Transverse colon (tissue), 4 donors: ENCODE data around the gene ENTPD3. TPM values are rescaled to one million over a fixed set of nuclear protein-coding genes. Genes with fewer than 3 reads are reported as not detected.

Source experiments
- DNase-seq: peaks from one replicate; pipeline ENCODE4 v3.0.0-alpha.2; 2019
- H3K27ac ChIP-seq, 4 donors: fragments of 200-600 bp; sonication (generic); 2 replicates each; pipeline ENCODE4 v1.5.1; 2016 to 2018; ENCODE audit warnings: inconsistent platforms in 4 of 4
- H3K27me3 ChIP-seq: fragments of 200-600 bp; sonication (generic); 2 replicates; pipeline ENCODE4 v1.5.1; 2017; ENCODE audit warnings: inconsistent platforms
- H3K36me3 ChIP-seq, 4 donors: fragments of 200-600 bp; sonication (generic); 2 replicates each; pipeline ENCODE4 v1.5.1; 2017 to 2019; ENCODE audit warnings: inconsistent platforms in 4 of 4
- H3K4me1 ChIP-seq, 4 donors: fragments of 200-600 bp; sonication (generic); 2 replicates each; pipeline ENCODE4 v1.5.1; 2017 to 2020; ENCODE audit warnings: inconsistent platforms in 4 of 4
- H3K4me3 ChIP-seq, 4 donors: fragments of 200-600 bp; sonication (generic); 1 replicate in 1 of 4; 2 replicates in 3 of 4; pipeline versions ENCODE4 v1.5.1 to v1.6.1; 2017 to 2019; ENCODE audit warnings: inconsistent platforms in 4 of 4
- H3K9me3 ChIP-seq, 2 donors: fragments of 200-600 bp; sonication (generic); 2 replicates each; pipeline ENCODE4 v1.5.1; 2017 to 2019; ENCODE audit warnings: inconsistent platforms in 2 of 2
- EP300 ChIP-seq: sonication (generic); formaldehyde crosslinking; IDR thresholded peaks from one replicate; pipeline ENCODE4 v1.6.1; 2017; ENCODE audit warnings: antibody characterized with exemption, low read depth
- POLR2A ChIP-seq: fragments of 450-650 bp; IDR thresholded peaks from one replicate; pipeline ENCODE4 v1.6.1; 2016; ENCODE audit warnings: antibody characterized with exemption, mild to moderate bottlenecking, moderate library complexity
- POLR2AphosphoS5 ChIP-seq, 3 donors: sonication (generic); formaldehyde crosslinking; IDR thresholded peaks; one replicate each; pipeline ENCODE4 v1.6.1; 2016; ENCODE audit warnings: antibody characterized with exemption in 3 of 3
- WGBS, 2 donors: methylation state at CpG; one replicate each; pipeline ENCODE4 v1.1.5; 2018; ENCODE audit warnings: low coverage in 1 of 2; 5-methylcytosine and 5-hydroxymethylcytosine counted together
- in situ Hi-C, 4 donors: fragments of 200-750 bp; cut with MboI; loops; one replicate each; pipeline versions ENCODE4 v1.15.0 to v1.15.1; 2017; ENCODE audit warnings: low sequenced_read_pairs in 3 of 4, low pct_ligation_motif_present in 1 of 4, low pct_unique_long_range_greater_than_20kb in 1 of 4
- intact Hi-C: fragments of 100-400 bp; cut with DNase I; formaldehyde crosslinking; loops from one replicate; pipeline ENCODE4 v1.15.1; 2023; ENCODE audit warnings: low total_unique reads
- total RNA-seq, 4 donors: library from RNA; depleted of rRNA; stranded (reverse); fragments of >200 nt; gene quantifications; one replicate each; pipeline ENCODE4 v1.1.0, GENCODE V29; 2016
- TF ChIP-seq, protein P1 (sequence below), 5 experiments: fragments of 200-600 bp in 3 of 5; fragments of 450-650 bp in 2 of 5; sonication (generic) in 3 of 5; IDR thresholded peaks; 1 replicate in 2 of 5; 2 replicates in 3 of 5; pipeline ENCODE4 v1.5.1; 2016 to 2017; ENCODE audit warnings: antibody characterized with exemption in 5 of 5, inconsistent platforms in 3 of 5, mild to moderate bottlenecking in 2 of 5, moderate library complexity in 1 of 5

The ENTPD3 gene
- total RNA-seq, 4 donors from 2014 or later = 0.37 to 7.2 (median 2.0) TPM

DNA sequence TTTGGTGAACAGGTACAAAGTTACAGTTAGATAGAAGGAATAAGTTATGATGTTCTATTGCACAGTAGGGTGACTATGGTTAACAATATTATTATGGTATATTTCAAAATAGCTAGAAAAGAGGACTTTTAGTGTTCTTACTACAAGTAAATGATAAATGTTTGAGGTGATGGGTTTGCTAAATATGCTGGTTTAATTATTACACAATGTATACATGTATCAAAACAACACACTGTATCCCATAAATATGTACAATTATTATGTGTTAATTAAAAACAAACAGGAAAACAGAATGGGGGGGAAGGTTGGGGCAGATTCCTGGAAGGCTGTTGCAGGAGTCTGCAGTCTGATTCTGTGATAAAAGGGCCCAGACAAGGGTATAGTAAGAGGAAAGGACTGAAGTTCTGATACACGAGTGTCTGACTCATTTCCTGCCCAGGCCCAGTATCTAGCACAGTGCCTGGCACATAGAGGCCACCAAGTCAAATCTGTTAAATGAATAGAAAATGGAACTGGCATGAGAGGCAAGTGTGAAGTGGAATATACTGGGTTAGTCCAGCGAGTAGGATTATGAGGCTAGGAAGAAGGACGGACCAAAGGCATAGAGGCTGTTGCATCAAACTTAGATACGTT, 7.2 kb upstream of the ENTPD3 start:
- no peaks in the 10 kb centered on the region for H3K9me3 ChIP-seq
- H3K36me3 ChIP-seq = no peaks in the 10 kb centered on the region
- no peaks in the 10 kb centered on the region for H3K27me3 ChIP-seq
- intact Hi-C loops = no loop called here
- WGBS, 2 donors = 50 to 73% methylated on average over 1 to 4 of the region's 4 CpGs
- in situ Hi-C loops = no loop called here
- DNase-seq = no peak
- no peak overlapping the region for H3K27ac ChIP-seq
- H3K4me1 ChIP-seq = no peaks in the 10 kb centered on the region
- no peak for TF ChIP-seq POLR2A
- no peak for TF ChIP-seq EP300
- TF ChIP-seq POLR2AphosphoS5 (IDR thresholded peaks at IDR 0.05) = no peak
- TF ChIP-seq, protein P1, sequence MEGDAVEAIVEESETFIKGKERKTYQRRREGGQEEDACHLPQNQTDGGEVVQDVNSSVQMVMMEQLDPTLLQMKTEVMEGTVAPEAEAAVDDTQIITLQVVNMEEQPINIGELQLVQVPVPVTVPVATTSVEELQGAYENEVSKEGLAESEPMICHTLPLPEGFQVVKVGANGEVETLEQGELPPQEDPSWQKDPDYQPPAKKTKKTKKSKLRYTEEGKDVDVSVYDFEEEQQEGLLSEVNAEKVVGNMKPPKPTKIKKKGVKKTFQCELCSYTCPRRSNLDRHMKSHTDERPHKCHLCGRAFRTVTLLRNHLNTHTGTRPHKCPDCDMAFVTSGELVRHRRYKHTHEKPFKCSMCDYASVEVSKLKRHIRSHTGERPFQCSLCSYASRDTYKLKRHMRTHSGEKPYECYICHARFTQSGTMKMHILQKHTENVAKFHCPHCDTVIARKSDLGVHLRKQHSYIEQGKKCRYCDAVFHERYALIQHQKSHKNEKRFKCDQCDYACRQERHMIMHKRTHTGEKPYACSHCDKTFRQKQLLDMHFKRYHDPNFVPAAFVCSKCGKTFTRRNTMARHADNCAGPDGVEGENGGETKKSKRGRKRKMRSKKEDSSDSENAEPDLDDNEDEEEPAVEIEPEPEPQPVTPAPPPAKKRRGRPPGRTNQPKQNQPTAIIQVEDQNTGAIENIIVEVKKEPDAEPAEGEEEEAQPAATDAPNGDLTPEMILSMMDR (IDR thresholded peaks at IDR 0.05) = no peak
- no peak overlapping the region for H3K4me3 ChIP-seq

DNA sequence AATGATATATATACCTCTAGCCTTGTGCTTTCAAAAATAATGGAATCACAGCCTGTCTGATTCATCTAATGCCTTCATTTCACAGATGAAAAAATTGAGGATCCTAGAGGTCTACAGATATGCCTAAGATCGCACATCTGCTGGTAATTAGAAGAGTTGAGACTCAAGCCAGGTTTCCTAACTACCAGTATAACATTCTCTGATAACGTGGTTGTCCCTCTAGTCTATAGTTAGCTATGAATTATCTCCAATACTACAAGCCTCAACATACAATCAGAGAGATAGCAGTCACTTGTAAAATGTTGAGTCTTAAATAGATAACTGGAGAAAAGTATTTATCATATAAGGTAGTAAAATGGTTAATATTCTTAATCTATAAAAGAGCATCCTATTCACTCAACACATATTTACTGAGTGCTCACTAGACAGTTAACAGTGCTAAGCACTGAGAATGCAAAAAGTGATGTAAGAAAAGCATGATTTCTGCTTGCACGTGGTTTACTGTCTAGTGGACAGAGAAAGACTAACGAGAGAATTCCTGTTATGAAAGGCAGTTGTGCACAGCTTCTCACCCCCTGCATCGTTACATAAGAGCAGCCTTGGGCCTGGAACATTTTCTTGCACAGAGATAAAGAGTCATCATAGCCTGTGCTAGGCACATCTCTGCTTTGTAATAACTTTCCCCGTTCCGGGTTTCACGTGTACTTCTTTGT, 4.9 kb upstream of the ENTPD3 start:
- WGBS, 2 donors = 43 to 75% methylated on average over 1 to 8 of the region's 8 CpGs
- H3K4me3 ChIP-seq = no peak overlapping the region
- no peaks in the 10 kb centered on the region for H3K9me3 ChIP-seq
- peaks cover 3% of the 10 kb centered on the region for H3K27me3 ChIP-seq
- H3K4me1 ChIP-seq = peaks cover 0 to 3% (median 1%) of the 10 kb centered on the region in 4 donors
- no peak for DNase-seq
- intact Hi-C loops = no loop called here
- H3K36me3 ChIP-seq = no peaks in the 10 kb centered on the region
- in situ Hi-C loops = no loop called here
- TF ChIP-seq POLR2A = no peak
- no peak overlapping the region for H3K27ac ChIP-seq

DNA sequence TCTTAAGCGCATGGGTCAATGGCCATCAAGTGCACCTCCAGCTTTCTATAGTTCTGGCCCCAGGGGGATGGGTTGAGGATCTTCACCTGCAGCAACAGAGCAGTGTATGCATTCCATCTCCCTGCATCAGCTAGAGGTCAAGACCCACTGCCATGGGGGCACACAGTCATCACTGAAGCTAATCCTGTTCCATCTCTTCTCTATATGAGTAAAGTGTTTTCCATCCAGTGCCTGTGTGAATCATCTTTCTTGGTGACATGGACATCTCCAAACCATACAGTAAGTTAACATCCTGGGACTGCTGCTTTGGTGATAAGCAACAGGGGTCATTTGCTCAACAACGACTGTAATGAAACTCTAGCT, 4.4 kb upstream of the ENTPD3 start:
- in situ Hi-C loops = no loop called here
- H3K4me3 ChIP-seq = no peak overlapping the region
- peaks cover 8% of the 10 kb centered on the region for H3K27me3 ChIP-seq
- H3K27ac ChIP-seq = no peak overlapping the region
- 33 to 82% methylated on average over 1 to 2 of the region's 2 CpGs for WGBS, 2 donors
- TF ChIP-seq POLR2A = no peak
- TF ChIP-seq, protein P1 (IDR thresholded peaks at IDR 0.05) = no peak
- TF ChIP-seq EP300 = no peak
- TF ChIP-seq POLR2AphosphoS5 (IDR thresholded peaks at IDR 0.05) = no peak
- no peaks in the 10 kb centered on the region for H3K9me3 ChIP-seq
- no peaks in the 10 kb centered on the region for H3K36me3 ChIP-seq
- DNase-seq = no peak
- intact Hi-C loops = no loop called here
- H3K4me1 ChIP-seq = peaks cover 2 to 8% (median 5%) of the 10 kb centered on the region in 4 donors

DNA sequence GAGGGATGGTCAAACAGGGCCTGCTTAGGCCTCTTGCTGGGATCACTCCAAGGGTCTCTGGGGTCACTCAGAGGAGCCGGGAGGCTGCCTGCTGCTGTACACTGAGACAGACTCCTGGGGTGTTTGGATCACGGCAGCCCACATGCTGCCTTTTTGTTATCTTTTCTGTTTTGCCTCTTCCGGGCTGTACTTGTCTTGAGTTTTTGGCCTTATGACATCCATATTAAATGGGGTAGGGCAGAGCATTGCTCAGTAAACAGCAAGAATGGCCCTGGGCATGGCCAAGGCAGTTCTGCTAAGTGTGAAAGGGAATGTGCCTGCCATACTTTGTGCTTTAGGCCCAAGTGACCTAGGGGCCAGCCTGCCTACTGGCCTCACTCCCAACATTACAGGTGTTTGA, 771 bp upstream of the ENTPD3 start:
- TF ChIP-seq EP300 (no peak), POLR2AphosphoS5 (IDR thresholded peaks at IDR 0.05) (no peak), POLR2A (no peak)
- TF ChIP-seq, protein P1 (IDR thresholded peaks at IDR 0.05) = no peak
- Histone ChIP-seq H3K9me3 (no peaks in the 10 kb centered on the region), H3K27ac (no peak overlapping the region), H3K4me3 (no peak overlapping the region), H3K27me3 (peaks cover 17% of the 10 kb centered on the region), H3K4me1 (peaks cover 2 to 8% (median 5%) of the 10 kb centered on the region in 4 donors), H3K36me3 (no peaks in the 10 kb centered on the region)
- intact Hi-C loops = no loop called here
- WGBS, 2 donors = 84% methylated on average over 3 of the region's 3 CpGs; no CpG with 5 or more reads in 1 of the 2 donors
- DNase-seq = no peak
- in situ Hi-C loops = no loop called here
